Right atrium auricular region (tissue), 2 donors: Measurements from ENCODE around the gene AHNAK2. TPM values are rescaled to one million over a fixed set of nuclear protein-coding genes. Genes with fewer than 3 reads are reported as not detected.

Experiments used
- DNase-seq: peaks from one replicate; pipeline ENCODE4 v3.0.0-alpha.2; 2019; ENCODE audit warnings: low spot score
- H3K27ac ChIP-seq, 2 donors: fragments of 200-600 bp; sonication (generic); 1 replicate in 1 of 2; 2 replicates in 1 of 2; pipeline ENCODE4 v1.5.1; 2016 to 2019
- H3K27me3 ChIP-seq, 2 donors: fragments of 200-600 bp; sonication (generic); one replicate each; pipeline versions ENCODE4 v1.5.1 to v1.6.0; 2017 to 2019
- H3K36me3 ChIP-seq: fragments of 200-600 bp; sonication (generic); one replicate; pipeline ENCODE4 v1.5.1; 2016
- H3K4me1 ChIP-seq, 2 donors: fragments of 200-600 bp; sonication (generic); one replicate each; pipeline versions ENCODE4 v1.5.1 to v1.6.0; 2017 to 2019
- H3K4me3 ChIP-seq, 2 donors: fragments of 200-600 bp; sonication (generic); 1 replicate in 1 of 2; 2 replicates in 1 of 2; pipeline ENCODE4 v1.5.1; 2017 to 2019; ENCODE audit warnings: mild to moderate bottlenecking in 1 of 2, moderate library complexity in 1 of 2
- H3K9me3 ChIP-seq, 2 donors: fragments of 200-600 bp; sonication (generic); one replicate each; pipeline ENCODE4 v1.5.1; 2019
- CTCF ChIP-seq, 2 donors: fragments of 200-600 bp; sonication (generic); IDR thresholded peaks; one replicate each; pipeline ENCODE4 v1.5.1; 2019; ENCODE audit warnings: antibody characterized with exemption in 2 of 2
- total RNA-seq, 2 donors: library from RNA; depleted of rRNA; stranded (reverse); fragments of >200 nt; gene quantifications; one replicate each; pipeline ENCODE4 v1.1.0, GENCODE V29; 2016

AHNAK2 gene
- total RNA-seq, 2 donors from 2014 or later = 5.7 to 11.8 TPM

- Histone ChIP-seq H3K36me3 (peaks cover 31% of the 10 kb centered on the region), H3K4me1 (no peaks in the 10 kb centered on the region), H3K27me3 (no peaks in the 10 kb centered on the region), H3K27ac (no peak overlapping the region), H3K9me3 (no peaks in the 10 kb centered on the region), H3K4me3 (no peak overlapping the region)
- TF ChIP-seq CTCF (IDR thresholded peaks at IDR 0.05) = no peak
- DNase-seq = no peak
Measured at GRCh38 chr14:104887623-104888488, 90.3 kb downstream of the AHNAK2 start.

Other genes starting within 250 kb of the AHNAK2 start
- gene SIVA1, start 225.2 kb downstream of the AHNAK2 start, total RNA-seq = 100 to 1,000 TPM; 137 to 238 TPM
- gene AKT1, start 182.6 kb downstream of the AHNAK2 start, total RNA-seq = 10 to 100 TPM; 77.7 to 93.8 TPM
- gene ZBTB42, start 177.3 kb downstream of the AHNAK2 start, total RNA-seq = 1 to 10 TPM; 8.5 to 9.0 TPM
- 10 to 100 TPM in 1 of 2 donors, 1 to 10 TPM in 1; 7.9 to 15.1 TPM for gene CEP170B, start 113.1 kb downstream of the AHNAK2 start, total RNA-seq
- gene PLD4, start 53.5 kb downstream of the AHNAK2 start, total RNA-seq = under 1 TPM in 1 of 2 donors, not detected in 1; 0.08 TPM
- gene CLBA1, start 7.4 kb upstream of the AHNAK2 start, total RNA-seq = 1 to 10 TPM; 2.0 to 2.2 TPM
- 1 to 10 TPM; 3.3 to 5.1 TPM for gene CDCA4, start 42.7 kb upstream of the AHNAK2 start, total RNA-seq
- gene GPR132, start 87.1 kb upstream of the AHNAK2 start, total RNA-seq = 1 to 10 TPM in 1 of 2 donors, under 1 TPM in 1; 0.67 to 1.2 TPM
- 10 to 100 TPM; 14.5 to 17.3 TPM for gene JAG2, start 190.4 kb upstream of the AHNAK2 start, total RNA-seq
- gene NUDT14, start 202.9 kb upstream of the AHNAK2 start, total RNA-seq = 10 to 100 TPM; 17.1 to 18.9 TPM